Activated CD8-positive, alpha-beta memory T cell treated with anti-CD3 and anti-CD28 coated beads for 4 hours (primary cell): Measurements from ENCODE around the gene VCX2.
"Not testable (repeated sequence)": the region's sequence is repeated elsewhere in the genome, so short reads cannot be mapped to it uniquely, and the experiment has no call there.

Source experiments
- DNase-seq, 2 donors: peaks; one replicate each; pipeline ENCODE4 v3.0.0-alpha.2; 2020; ENCODE audit warnings: low read depth in 2 of 2

Gene VCX2

DNA sequence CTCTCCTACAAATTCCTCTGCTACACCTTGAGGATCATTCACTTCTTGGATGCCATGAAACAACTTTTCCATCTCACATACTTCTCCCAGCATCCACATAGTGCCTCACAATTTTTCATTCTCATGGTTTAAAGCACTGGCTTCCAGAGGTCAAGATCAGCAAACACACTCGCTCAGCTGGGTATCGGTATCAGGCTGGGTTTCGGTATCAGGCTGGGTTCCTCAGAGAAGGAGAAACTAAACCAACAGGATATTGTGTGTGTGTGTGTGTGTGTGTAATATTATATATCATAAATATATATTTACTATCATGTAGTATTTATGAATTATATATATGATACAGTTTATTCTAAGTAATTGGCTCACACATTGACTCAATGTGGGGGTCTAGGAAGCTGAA, at the start of gene VCX2:
TSS of gene VCX2 (minus strand) at position 99 of the 400 bp plus-strand sequence. CDS start 624 bp downstream, outside the sequence.
- DNase-seq, result not testable (repeated sequence)

DNA sequence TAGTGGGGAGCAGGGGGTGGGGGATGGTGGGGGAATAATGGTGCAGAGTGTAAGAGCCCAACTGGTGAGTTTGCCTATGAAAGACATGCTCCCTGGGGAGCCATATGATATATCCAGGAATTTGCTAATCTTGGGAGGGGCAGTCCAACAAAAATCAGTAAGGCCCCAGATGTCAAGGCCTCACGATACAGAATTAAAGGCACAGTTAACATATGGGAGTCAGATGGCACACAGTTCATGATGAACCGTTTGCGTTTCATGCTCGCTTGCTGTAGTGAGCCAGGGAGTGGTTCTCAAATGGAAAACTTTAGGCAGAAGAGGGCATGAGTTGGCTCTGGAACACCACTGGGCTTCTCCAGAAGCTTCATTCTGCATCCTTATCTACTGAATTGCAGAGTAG, 33.9 kb upstream of the VCX2 start:
- DNase-seq, result no peak

- no peak for DNase-seq
Measured at GRCh38 chrX:8204169-8204935, 33.3 kb upstream of the VCX2 start.

GRCh38 chrX:8201896-8202331, 30.8 kb upstream of the VCX2 start:
- DNase-seq, result no peak

GRCh38 chrX:8196776-8197175, 25.7 kb upstream of the VCX2 start:
- no peak for DNase-seq

DNA sequence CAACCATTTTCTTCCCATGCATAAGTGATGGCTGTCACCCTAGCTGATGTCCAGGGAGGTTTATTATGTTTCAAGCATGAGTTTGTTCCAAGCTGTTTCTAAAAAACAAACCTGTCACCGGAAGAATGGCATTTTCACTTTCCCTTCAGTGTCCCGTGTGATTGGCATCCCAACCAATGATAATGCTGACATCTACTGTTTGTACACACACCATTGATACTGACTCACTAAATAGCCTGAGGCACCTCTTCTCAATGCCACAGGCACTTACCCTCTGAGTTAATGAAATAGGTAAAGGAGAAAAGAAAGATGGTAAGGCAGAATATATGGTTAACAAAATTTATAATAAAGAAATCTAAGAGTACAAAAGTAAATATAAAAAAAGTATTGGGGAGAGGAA, 23.1 kb upstream of the VCX2 start:
- no peak for DNase-seq

GRCh38 chrX:8192276-8192675, 21.2 kb upstream of the VCX2 start:
- DNase-seq, result no peak

- DNase-seq, result no peak
Measured at GRCh38 chrX:8191022-8191421, 20.0 kb upstream of the VCX2 start.

GRCh38 chrX:8190341-8190830, 19.3 kb upstream of the VCX2 start:
- DNase-seq, result no peak

DNA sequence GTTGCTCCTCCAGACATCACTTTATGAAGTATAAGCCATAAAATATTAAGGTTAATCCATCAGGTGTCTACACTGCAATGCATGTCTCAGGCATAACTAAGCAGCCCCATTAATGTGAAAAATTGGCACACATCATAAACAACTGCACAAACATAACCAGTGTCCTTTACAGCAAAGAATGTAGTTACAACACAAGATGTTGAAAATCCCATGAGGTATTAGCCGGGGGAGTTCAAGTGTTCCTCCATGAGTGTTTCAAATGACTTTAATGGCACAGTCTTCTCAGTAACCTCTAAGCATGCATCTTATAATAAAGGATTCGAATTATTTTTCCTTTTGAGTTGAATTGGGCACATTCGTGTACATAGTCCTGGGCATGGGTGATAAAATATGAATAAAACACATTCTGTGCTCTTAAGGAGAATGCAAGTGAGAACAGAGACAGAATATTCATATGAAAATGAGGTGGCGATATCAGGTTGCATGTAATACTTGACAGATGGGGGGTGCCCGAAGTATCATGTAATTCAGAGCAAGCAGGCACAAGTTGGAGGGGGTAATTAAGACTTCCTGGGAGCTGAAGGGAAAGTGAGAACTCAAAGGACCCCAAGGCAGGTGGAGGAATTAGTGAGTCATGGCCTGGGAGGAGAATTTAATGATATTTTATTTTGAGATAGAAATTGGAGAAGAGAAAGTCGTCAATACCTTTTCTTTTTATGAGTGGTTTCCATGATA, 18.2 kb upstream of the VCX2 start:
- DNase-seq, result no peak

DNA sequence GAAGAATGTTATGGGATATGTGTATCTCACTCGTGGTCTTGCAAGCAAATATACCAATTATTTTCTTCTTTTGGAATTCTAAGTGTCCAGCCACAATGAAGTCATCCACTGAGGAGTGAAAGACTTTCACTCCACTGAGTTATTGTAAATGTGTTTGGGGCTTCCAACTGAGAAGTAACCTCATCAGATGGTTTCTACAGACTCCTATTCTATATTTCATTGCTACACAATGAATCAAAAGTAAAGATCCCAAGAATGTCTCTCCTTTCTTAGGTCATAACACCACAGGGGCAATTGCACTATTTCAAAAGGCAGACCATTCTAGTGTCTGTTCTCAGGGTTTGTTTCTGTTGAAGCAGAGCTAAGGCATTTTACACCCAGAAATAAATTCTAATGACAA, 12.3 kb upstream of the VCX2 start:
- DNase-seq, result no peak

GRCh38 chrX:8179656-8180055, 8.6 kb upstream of the VCX2 start:
- DNase-seq, result no peak

DNA sequence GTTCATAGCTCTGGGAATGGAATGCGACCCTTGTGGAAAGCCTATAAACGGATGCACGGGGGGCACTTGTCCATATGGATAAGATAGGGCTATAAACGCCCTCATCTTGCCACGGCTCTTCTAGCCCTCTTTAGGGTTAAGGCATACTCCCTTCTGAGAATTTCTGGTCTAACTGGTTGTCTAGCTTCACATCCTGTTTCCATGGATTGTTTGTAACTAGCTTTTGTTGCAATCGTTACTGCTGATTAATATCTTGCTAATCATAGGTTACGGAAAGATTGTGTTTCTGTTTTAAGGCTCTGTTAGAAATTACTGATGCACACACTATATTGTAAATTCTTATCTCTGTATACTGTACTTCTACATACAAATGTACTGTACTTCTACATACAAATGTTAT, 17.1 kb downstream of the VCX2 start:
- DNase-seq, result not testable (repeated sequence)

GRCh38 chrX:8147226-8147625, 23.8 kb downstream of the VCX2 start:
- DNase-seq, result no peak

DNA sequence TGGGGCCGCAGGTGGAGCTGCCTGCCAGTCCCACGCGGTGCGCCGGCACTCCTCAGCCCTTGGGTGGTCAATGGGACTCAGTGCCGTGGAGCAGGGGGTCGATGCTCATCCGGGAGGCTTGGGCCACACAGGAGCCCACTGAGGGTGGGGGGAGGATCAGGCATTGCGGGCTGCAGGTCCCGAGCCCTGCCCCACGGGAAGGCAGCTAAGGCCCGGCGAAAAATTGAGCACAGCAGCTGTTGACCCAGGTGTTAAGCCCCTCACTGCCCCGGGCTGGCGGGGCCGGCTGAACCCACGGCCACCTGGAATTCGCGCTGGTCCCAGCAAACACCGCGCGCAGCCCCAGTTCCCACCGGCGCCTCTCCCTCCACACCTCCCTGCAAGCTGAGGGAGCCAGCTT, 26.1 kb downstream of the VCX2 start:
- DNase-seq, result no peak

DNA sequence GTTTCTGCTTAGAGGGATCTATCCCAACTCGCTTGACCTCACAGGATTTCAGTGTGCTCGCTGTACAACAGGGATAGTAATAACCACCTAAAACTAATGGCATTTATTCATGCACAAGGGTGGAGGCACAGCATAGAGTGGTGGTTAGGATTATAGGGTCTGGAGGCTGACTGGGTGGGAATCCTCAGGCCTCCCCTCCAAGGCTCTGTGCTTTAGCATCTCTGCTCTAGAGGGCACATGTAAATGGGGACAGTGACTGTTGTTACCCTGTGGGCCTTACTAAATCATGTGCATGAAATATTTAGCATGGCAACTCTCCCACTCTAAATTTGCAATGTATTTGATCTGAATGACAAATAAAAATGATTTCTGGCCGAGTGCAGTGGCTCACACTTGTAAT, 29.2 kb downstream of the VCX2 start:
- no peak for DNase-seq

DNA sequence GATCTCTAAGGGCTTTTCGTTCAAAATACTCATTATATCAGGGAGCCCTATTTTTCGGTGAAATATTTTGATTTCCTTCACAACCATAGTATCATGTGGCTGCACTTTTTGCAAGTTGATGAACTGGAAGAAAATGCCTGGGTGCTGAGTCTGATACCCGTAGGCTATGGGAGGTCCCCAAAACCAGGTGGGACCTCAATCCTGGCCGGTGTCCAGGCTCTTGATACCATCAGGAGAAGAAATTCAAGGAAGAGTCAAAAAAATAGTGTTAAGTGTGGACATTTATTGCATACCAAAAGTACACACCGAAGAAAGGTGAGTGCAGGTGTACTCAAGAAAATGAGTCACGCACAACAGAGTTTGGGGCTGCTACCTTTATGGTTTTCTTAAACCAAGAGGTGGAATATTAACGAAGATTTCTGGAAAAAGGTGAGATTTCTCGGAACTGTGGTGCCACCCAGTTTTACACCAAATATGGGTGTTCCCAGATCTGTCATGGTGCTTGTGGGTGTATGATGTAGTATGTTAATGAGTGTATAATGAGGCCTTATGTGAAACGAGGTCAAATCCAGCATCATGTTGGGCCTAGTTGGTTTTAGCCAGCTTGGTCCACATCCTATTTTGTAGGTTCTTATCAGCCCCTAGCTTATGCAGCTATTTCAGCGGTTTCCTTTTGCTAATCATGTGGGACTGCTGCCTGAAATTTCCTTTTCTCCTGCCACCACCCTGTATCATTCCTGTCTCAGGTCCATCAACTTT, 29.9 kb downstream of the VCX2 start:
- no peak for DNase-seq

- no peak for DNase-seq
Measured at GRCh38 chrX:8139716-8140115, 31.4 kb downstream of the VCX2 start.

DNA sequence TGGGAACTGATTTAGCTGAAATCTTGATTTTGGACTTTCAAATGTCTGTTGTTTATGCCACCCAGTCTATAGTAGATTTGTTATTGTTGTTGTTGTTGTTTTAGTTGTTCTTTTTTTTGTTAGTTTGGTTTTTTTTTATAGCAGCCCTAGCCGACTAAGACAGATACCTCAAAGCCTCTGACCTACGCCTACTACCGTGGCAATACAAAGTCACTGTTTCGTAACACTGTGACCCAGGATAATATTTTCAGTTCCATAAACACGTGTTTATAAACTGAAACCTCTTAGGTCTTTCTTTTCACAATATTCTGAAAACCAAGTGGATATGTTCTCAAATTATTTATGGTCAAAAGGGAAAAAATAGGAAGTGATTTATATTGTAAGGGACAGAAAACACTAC, 32.8 kb downstream of the VCX2 start:
- DNase-seq, result no peak

GRCh38 chrX:8126648-8127047, 44.4 kb downstream of the VCX2 start:
- DNase-seq, result no peak

DNA sequence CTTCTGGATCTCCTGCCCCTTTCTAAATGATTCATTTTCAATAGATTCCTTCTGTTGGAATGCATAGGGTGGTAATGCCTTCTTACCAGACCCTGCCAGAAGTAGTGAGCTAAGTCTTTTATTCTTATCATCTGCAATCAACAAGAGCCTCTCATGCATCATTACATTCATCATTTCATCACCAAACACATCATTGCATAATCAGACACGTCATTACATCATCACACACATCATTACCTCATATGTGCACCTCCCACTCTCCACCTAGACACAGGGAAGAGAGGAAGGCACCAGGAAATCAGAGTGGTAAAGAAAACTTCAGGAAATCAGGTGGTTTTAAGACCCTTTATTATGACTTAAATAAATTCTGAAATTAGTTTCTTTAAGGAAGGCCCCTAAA, 45.0 kb downstream of the VCX2 start:
- DNase-seq, result no peak

GRCh38 chrX:8125566-8125965, 45.5 kb downstream of the VCX2 start:
- DNase-seq, result no peak
